Right lobe of liver (tissue), 6 donors: ENCODE results near the gene EPHA3. TPM values are rescaled to one million over a fixed set of nuclear protein-coding genes. Genes with fewer than 3 reads are reported as not detected.

ENCODE experiments used
- ATAC-seq, 4 donors: fragments of 200-7000 bp; cut with Tn5 transposase; one replicate each; pipeline ENCODE4 v1.9.1; 2020; ENCODE audit warnings: mild to moderate bottlenecking in 4 of 4, moderate library complexity in 4 of 4
- DNase-seq, 3 donors: peaks; one replicate each; pipeline ENCODE4 v3.0.0-alpha.2; 2020
- H3K27ac ChIP-seq, 3 donors: fragments of 200-600 bp; one replicate each; pipeline ENCODE4 v1.8.0; 2022
- H3K27me3 ChIP-seq, 2 donors: fragments of 200-600 bp; one replicate each; pipeline ENCODE4 v1.8.0; 2022
- H3K36me3 ChIP-seq, 4 donors: fragments of 200-600 bp; sonication (generic) in 1 of 4; one replicate each; pipeline versions ENCODE4 v1.5.1 to v1.8.0; 2017 to 2022; ENCODE audit warnings: control low read depth in 1 of 4
- H3K4me1 ChIP-seq, 4 donors: fragments of 200-600 bp; sonication (generic) in 1 of 4; one replicate each; pipeline versions ENCODE4 v1.5.1 to v1.8.0; 2017 to 2022; ENCODE audit warnings: control low read depth in 1 of 4
- H3K4me3 ChIP-seq, 3 donors: fragments of 200-600 bp; one replicate each; pipeline ENCODE4 v1.8.0; 2022
- H3K9me3 ChIP-seq, 4 donors: fragments of 200-600 bp; sonication (generic) in 1 of 4; one replicate each; pipeline versions ENCODE4 v1.5.1 to v1.8.0; 2017 to 2022; ENCODE audit warnings: control low read depth in 1 of 4
- CTCF ChIP-seq, 4 donors: fragments of 200-600 bp in 3 of 4; fragments of 450-650 bp in 1 of 4; IDR thresholded peaks; one replicate each; pipeline versions ENCODE4 v1.5.1 to v1.8.0; 2016 to 2022; ENCODE audit warnings: antibody characterized with exemption in 4 of 4, mild to moderate bottlenecking in 2 of 4
- POLR2A ChIP-seq: fragments of 450-650 bp; IDR thresholded peaks from one replicate; pipeline ENCODE4 v1.6.1; 2017; ENCODE audit warnings: antibody characterized with exemption, mild to moderate bottlenecking
- WGBS: methylation state at CpG from one replicate; pipeline ENCODE4 v1.1.6; 2018; ENCODE audit warnings: low coverage, low lambda C conversion rate; ENCODE audit not compliant: insufficient coverage; ENCODE audit errors: missing lambda C conversion rate; 5-methylcytosine and 5-hydroxymethylcytosine counted together
- intact Hi-C, 2 donors: fragments of 100-400 bp; cut with DNase I; formaldehyde crosslinking; loops; one replicate each; pipeline versions ENCODE4 v1.11.2 to v1.14.1; 2022
- total RNA-seq, 6 experiments: library from RNA; depleted of rRNA in 2 of 6; stranded (reverse); fragments of >200 nt in 2 of 6; fragmentation: NEBNext Ultra II Directional in 3 of 6; extraction: Animal tissue kit (Norgen Biotek cat#: 25700) in 3 of 6; gene quantifications; one replicate each; pipeline versions ENCODE4 v1.1.0 to v1.2.4, GENCODE V29; 2016 to 2023
- donor health status: DM: no; HTN: yes; CAD: no.
- donor health status: DM: no; HTN: no; CAD: no.
- donor health status: DM: no; HTN: no; CAD: no.
- donor health status: DM: no; HTN: yes; CAD: no.
- donor health status: DM: no; HTN: yes; CAD: no.

Gene EPHA3
- total RNA-seq, 6 experiments from 2014 or later, result 0.95 to 2.9 (median 1.5) TPM

- H3K4me3 ChIP-seq, result no peak overlapping the region
- no peak overlapping the region for H3K27ac ChIP-seq
- no peaks in the 10 kb centered on the region for H3K36me3 ChIP-seq
- intact Hi-C loops, result no loop called here
- TF ChIP-seq POLR2A, result no peak
- no peak for TF ChIP-seq CTCF (IDR thresholded peaks at IDR 0.05)
- no peaks in the 10 kb centered on the region for H3K4me1 ChIP-seq
- H3K27me3 ChIP-seq, result no peaks in the 10 kb centered on the region
- no peak for DNase-seq
- no peak for ATAC-seq
- 56% methylated on average over 1 of the region's 1 CpG for WGBS
- no peaks in the 10 kb centered on the region for H3K9me3 ChIP-seq
These were observed 288.0 kb downstream of the EPHA3 start for GRCh38 chr3:89395456-89395855.

GRCh38 chr3:89395996-89396395 is 288.6 kb downstream of the EPHA3 start:
- intact Hi-C loops, result no loop called here
- no peak for TF ChIP-seq CTCF (IDR thresholded peaks at IDR 0.05)
- no peak for TF ChIP-seq POLR2A
- Histone ChIP-seq H3K9me3 (no peaks in the 10 kb centered on the region), H3K27me3 (no peaks in the 10 kb centered on the region), H3K27ac (no peak overlapping the region), H3K36me3 (no peaks in the 10 kb centered on the region), H3K4me1 (no peaks in the 10 kb centered on the region), H3K4me3 (no peak overlapping the region)
- no peak for DNase-seq
- ATAC-seq, result no peak

GRCh38 chr3:89402051-89402450 is 294.6 kb downstream of the EPHA3 start:
- intact Hi-C loops, result no loop called here
- no peaks in the 10 kb centered on the region for H3K4me1 ChIP-seq
- TF ChIP-seq POLR2A (no peak), CTCF (IDR thresholded peaks at IDR 0.05) (no peak)
- ATAC-seq (no peak), DNase-seq (no peak)
- H3K9me3 ChIP-seq, result no peaks in the 10 kb centered on the region
- H3K36me3 ChIP-seq, result no peaks in the 10 kb centered on the region
- H3K4me3 ChIP-seq, result no peak overlapping the region
- no peak overlapping the region for H3K27ac ChIP-seq
- H3K27me3 ChIP-seq, result no peaks in the 10 kb centered on the region
- WGBS, result 27% methylated on average over 1 of the region's 1 CpG

GRCh38 chr3:89405176-89405575 is 297.8 kb downstream of the EPHA3 start:
- no peak overlapping the region for H3K27ac ChIP-seq
- no peak for TF ChIP-seq CTCF (IDR thresholded peaks at IDR 0.05)
- TF ChIP-seq POLR2A, result no peak
- intact Hi-C loops, result no loop called here
- DNase-seq (no peak), ATAC-seq (no peak)
- no peak overlapping the region for H3K4me3 ChIP-seq
- H3K4me1 ChIP-seq, result no peaks in the 10 kb centered on the region
- WGBS, result 29% methylated on average over 1 of the region's 1 CpG
- no peaks in the 10 kb centered on the region for H3K27me3 ChIP-seq
- H3K36me3 ChIP-seq, result no peaks in the 10 kb centered on the region
- H3K9me3 ChIP-seq, result no peaks in the 10 kb centered on the region

GRCh38 chr3:89405593-89405992 is 298.2 kb downstream of the EPHA3 start:
- H3K4me3 ChIP-seq, result no peak overlapping the region
- no peak for TF ChIP-seq CTCF (IDR thresholded peaks at IDR 0.05)
- no peak for TF ChIP-seq POLR2A
- WGBS, result 40% methylated on average over 2 of the region's 2 CpGs
- ATAC-seq (no peak), DNase-seq (no peak)
- H3K27me3 ChIP-seq, result no peaks in the 10 kb centered on the region
- H3K36me3 ChIP-seq, result no peaks in the 10 kb centered on the region
- H3K27ac ChIP-seq, result no peak overlapping the region
- H3K9me3 ChIP-seq, result no peaks in the 10 kb centered on the region
- intact Hi-C loops, result no loop called here
- H3K4me1 ChIP-seq, result no peaks in the 10 kb centered on the region
